ENCODE results near the gene MYL7.

DNA sequence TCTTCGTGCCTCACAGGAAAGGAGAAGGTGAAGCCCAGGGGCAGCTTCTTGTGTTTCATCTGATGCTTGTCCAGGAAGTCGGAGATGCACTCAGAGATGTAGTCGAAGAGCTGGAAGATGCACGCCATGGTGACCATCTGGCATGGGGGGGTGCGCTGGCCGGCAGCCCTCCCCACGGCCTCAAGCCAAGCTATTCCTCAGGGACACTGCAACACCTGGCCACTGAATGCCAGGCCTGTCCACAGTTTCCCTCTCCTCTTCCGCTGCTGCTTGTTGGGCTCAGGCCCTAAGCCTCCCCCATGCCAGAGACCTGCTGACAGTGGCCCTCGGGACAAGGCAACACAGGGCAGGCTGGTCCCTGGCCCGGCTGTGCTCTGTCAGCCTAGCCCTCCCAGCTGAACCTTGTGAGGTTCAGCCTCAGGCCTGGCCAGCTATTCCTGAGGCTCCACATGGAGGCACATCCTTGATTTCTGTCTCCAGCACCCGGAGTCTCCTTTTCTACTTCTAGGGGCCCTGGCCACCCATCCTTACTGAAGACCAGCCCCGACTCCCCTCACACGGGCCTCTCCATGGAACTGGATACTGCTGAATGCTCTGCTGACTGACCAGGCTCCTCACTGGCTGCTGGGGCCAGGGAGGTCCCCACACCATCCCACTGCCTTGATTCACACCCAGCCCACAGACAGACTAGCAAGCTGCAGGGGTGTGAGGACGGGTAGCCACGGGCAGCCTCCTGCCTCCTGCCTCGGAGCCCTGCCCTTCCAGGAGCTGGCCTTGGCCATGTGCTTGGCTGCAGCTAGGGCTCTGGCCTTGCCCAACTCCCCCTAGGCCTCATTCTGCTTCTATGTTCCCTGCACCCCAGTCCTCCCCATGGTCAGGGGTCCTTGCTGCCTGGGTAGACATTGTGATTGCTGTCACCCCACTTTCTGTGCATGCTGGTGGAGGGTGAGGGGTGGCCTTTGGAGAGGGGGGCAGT lies 10.1 kb upstream of the MYL7 start:
- TF ChIP-seq, protein P1, sequence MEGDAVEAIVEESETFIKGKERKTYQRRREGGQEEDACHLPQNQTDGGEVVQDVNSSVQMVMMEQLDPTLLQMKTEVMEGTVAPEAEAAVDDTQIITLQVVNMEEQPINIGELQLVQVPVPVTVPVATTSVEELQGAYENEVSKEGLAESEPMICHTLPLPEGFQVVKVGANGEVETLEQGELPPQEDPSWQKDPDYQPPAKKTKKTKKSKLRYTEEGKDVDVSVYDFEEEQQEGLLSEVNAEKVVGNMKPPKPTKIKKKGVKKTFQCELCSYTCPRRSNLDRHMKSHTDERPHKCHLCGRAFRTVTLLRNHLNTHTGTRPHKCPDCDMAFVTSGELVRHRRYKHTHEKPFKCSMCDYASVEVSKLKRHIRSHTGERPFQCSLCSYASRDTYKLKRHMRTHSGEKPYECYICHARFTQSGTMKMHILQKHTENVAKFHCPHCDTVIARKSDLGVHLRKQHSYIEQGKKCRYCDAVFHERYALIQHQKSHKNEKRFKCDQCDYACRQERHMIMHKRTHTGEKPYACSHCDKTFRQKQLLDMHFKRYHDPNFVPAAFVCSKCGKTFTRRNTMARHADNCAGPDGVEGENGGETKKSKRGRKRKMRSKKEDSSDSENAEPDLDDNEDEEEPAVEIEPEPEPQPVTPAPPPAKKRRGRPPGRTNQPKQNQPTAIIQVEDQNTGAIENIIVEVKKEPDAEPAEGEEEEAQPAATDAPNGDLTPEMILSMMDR (IDR thresholded peaks at IDR 0.05): no peak
- TF ChIP-seq POLR2A (IDR thresholded peaks at IDR 0.05): no peak

Measured in esophagus squamous epithelium (tissue), 4 donors.